ENCODE measurements around the gene SLC25A23. TPM values are rescaled to one million over a fixed set of nuclear protein-coding genes. Genes with fewer than 3 reads are reported as not detected.

The SLC25A23 gene
- total and polyA plus RNA-seq, 10 donors: 7.5 to 39.6 (median 18.5) TPM

DNA sequence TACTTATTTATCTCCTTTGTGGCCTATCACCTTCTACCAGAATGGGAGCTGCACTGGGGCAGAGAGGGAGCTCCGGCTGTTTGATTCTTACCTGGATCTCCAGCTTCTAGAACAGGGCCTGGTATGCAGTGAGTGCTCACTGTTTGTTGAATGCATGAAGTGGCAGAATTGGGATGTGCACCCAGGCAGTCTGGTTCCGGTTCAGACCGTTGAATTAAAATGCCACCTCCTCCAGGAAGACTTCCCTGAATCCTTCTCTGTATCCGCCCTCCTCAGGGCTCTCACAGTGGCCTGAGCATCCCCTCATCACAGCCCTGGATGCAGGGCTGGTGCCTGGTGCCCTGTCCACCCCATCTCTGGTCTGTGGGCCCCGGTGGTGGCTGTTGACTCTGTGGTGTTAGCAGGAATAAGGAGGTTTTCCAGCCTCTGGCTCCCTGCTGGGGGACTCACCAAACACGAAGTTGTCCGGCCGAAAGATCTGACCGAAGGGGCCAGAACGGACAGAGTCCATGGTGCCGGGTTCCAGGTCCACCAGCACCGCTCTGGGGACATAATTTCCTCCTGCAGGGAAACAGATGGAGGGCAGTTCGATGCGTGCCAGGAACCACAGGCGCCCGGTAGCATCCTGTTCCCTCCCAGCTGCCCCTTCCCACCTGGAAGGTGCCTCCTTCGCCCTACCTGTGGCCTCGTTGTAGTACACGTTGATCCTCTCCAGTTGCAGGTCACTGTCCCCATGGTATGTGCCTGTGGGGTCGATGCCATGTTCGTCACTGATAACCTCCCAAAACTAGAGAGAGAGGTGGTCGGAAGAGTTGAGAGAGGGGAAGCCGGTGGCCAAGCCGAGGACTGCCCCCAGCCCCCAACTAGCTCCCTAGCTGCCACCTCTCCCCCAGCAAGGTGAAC lies 41.5 kb upstream of the SLC25A23 start:
- WGBS, 5 donors: 59 to 70% (median 66%) methylated on average over 17 to 24 of the region's 24 CpGs
- Histone ChIP-seq H3K4me1 (peaks cover 8 to 69% (median 42%) of the 10 kb centered on the region in 6 donors), H3K9me3 (no peaks in the 10 kb centered on the region), H3K4me3 (peak overlapping the region; percentile 47 to 78 (median 59)), H3K27ac (peak overlapping the region in 2 of 8 donors; percentile 75 to 79), H3K27me3 (replicated peaks in 1 of 7) (peaks cover 0 to 46% (median 14%) of the 10 kb centered on the region in 7 donors), H3K36me3 (peaks cover 0 to under 1% (median 0%) of the 10 kb centered on the region in 6 donors)
- no peak for DNase-seq
- TF ChIP-seq, protein P1, sequence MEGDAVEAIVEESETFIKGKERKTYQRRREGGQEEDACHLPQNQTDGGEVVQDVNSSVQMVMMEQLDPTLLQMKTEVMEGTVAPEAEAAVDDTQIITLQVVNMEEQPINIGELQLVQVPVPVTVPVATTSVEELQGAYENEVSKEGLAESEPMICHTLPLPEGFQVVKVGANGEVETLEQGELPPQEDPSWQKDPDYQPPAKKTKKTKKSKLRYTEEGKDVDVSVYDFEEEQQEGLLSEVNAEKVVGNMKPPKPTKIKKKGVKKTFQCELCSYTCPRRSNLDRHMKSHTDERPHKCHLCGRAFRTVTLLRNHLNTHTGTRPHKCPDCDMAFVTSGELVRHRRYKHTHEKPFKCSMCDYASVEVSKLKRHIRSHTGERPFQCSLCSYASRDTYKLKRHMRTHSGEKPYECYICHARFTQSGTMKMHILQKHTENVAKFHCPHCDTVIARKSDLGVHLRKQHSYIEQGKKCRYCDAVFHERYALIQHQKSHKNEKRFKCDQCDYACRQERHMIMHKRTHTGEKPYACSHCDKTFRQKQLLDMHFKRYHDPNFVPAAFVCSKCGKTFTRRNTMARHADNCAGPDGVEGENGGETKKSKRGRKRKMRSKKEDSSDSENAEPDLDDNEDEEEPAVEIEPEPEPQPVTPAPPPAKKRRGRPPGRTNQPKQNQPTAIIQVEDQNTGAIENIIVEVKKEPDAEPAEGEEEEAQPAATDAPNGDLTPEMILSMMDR (IDR thresholded peaks at IDR 0.05 in 8 of 11, conservative IDR thresholded peaks at IDR 0.05 in 3 of 11): no peak
- TF ChIP-seq POLR2AphosphoS5 (IDR thresholded peaks at IDR 0.05) (no peak), POLR2A (IDR thresholded peaks at IDR 0.05) (no peak)
- intact Hi-C loops (cut with DNase I; ENCODE audit: low total_unique reads): no loop called here

DNA sequence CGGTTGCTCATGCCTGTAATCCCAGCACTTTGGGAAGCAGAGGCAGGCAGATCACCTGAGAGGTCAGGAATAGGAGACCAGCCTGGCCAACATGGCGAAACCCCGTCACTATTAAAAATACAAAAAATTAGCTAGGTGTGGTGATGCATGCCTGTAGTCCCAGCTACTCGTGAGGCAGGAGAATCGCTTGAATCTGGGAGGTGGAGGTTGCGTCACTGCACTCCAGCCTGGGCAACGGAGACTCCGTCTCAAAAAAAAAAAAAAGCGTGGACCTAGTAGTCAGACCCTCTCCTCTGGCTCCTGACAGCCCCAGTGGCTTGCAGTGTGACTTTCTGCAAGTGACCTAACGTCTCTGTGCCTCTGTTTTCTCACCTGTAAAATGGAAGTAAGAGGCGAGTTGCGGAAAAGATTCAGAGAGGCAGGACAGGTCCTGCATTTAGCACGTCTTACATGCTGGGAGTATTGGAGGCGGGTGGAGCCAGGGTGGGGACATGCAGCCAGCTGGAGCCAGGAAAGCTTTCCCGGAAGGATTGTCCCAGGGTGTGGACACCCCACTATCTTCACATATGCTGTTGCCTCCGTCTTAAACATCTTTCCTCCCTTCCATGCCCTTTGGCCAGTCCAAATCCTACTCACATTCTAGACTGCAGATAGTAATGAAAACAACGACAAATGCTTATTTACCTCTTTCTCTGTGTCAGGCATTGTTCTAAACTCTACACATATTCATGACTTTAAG lies 39.6 kb upstream of the SLC25A23 start:
- intact Hi-C loops (cut with DNase I; ENCODE audit: low total_unique reads): no loop called here
- 75 to 92% (median 78%) methylated on average over 17 of the region's 17 CpGs for WGBS, 5 donors
- Histone ChIP-seq H3K27me3 (replicated peaks in 1 of 7) (peaks cover 0 to 46% (median 14%) of the 10 kb centered on the region in 7 donors), H3K4me1 (peaks cover 5 to 58% (median 34%) of the 10 kb centered on the region in 6 donors), H3K4me3 (no peak overlapping the region), H3K36me3 (peaks cover 0 to 17% (median 3%) of the 10 kb centered on the region in 6 donors), H3K27ac (no peak overlapping the region), H3K9me3 (no peaks in the 10 kb centered on the region)
- TF ChIP-seq POLR2AphosphoS5 (IDR thresholded peaks at IDR 0.05) (no peak), POLR2A (IDR thresholded peaks at IDR 0.05) (no peak)
- TF ChIP-seq, protein P1 (IDR thresholded peaks at IDR 0.05 in 8 of 11, conservative IDR thresholded peaks at IDR 0.05 in 3 of 11): no peak
- DNase-seq: no peak

DNA sequence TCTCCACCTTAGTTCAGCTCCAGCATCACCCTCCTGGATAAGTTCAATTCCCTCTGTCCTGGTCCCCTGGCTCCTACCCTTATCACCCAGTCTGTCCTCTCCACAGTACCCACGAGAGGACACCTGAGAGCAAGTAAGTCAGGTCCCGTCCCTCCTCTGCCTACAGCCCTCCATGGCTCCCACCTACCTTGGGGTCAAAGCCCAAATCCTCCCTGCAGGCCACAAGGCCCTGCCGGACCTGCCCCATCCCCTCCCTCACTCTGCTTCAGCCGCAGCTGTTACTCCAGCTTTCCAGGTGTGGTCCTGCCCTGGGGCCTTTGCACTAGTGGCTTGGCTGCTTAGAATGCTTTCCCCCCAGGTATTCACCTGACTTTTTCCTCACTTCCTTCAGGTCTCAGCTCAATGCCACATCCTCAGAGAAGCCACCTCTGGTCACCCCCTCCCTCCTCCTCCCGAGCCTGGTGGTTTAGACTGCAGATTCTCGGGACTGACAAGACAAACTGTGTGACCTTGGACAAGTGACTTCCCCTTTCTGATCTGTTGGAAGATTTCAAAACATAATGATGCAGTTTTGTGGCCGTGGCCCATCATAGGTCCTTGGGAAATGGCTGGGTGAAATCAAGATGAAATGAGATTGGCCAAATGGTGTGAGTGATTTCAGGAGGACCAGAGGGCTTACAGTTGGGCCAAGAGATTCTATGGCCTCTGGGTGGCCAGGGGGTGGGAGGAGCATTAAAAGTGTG lies 38.9 kb upstream of the SLC25A23 start:
- H3K4me1 ChIP-seq: peaks cover 5 to 52% (median 29%) of the 10 kb centered on the region in 6 donors
- DNase-seq: no peak
- H3K9me3 ChIP-seq: no peaks in the 10 kb centered on the region
- peaks cover 0 to 38% (median 14%) of the 10 kb centered on the region in 7 donors for H3K27me3 ChIP-seq (replicated peaks in 1 of 7)
- 56 to 69% (median 64%) methylated on average over 7 of the region's 7 CpGs for whole genome bisulfite sequencing, 5 donors
- peak overlapping the region in 1 of 8 donors; percentile 30 for H3K27ac ChIP-seq
- H3K4me3 ChIP-seq: no peak overlapping the region
- TF ChIP-seq POLR2AphosphoS5 (IDR thresholded peaks at IDR 0.05) (no peak), POLR2A (IDR thresholded peaks at IDR 0.05) (no peak)
- TF ChIP-seq, protein P1 (IDR thresholded peaks at IDR 0.05 in 8 of 11, conservative IDR thresholded peaks at IDR 0.05 in 3 of 11): no peak
- peaks cover 0 to 17% (median 3%) of the 10 kb centered on the region in 6 donors for H3K36me3 ChIP-seq
- intact Hi-C loops (cut with DNase I; ENCODE audit: low total_unique reads): no loop called here

Measured in spleen (tissue), 11 donors.